Lower lobe of right lung (tissue), 2 donors: ENCODE results near the gene C3orf20. TPM values are rescaled to one million over a fixed set of nuclear protein-coding genes. Genes with fewer than 3 reads are reported as not detected.
"Not testable (repeated sequence)": the region's sequence is repeated elsewhere in the genome, so short reads cannot be mapped to it uniquely, and the experiment has no call there.

ENCODE experiments used
- ATAC-seq, 2 donors: fragments of 200-7000 bp; cut with Tn5 transposase; one replicate each; pipeline ENCODE4 v1.9.1; 2020 to 2022; ENCODE audit warnings: mild to moderate bottlenecking in 2 of 2, moderate library complexity in 2 of 2
- DNase-seq: peaks from one replicate; pipeline ENCODE4 v3.0.0-alpha.2; 2020
- H3K27ac ChIP-seq: fragments of 200-600 bp; one replicate; pipeline ENCODE4 v1.8.0; 2022
- H3K27me3 ChIP-seq: fragments of 200-600 bp; one replicate; pipeline ENCODE4 v1.8.0; 2022; ENCODE audit warnings: low read depth
- H3K36me3 ChIP-seq: fragments of 200-600 bp; one replicate; pipeline ENCODE4 v1.8.0; 2022; ENCODE audit warnings: mild to moderate bottlenecking
- H3K4me1 ChIP-seq: fragments of 200-600 bp; one replicate; pipeline ENCODE4 v1.8.0; 2022
- H3K4me3 ChIP-seq: fragments of 200-600 bp; one replicate; pipeline ENCODE4 v1.8.0; 2022; ENCODE audit warnings: mild to moderate bottlenecking
- H3K9me3 ChIP-seq: fragments of 200-600 bp; one replicate; pipeline ENCODE4 v1.8.0; 2022
- intact Hi-C: fragments of 100-400 bp; cut with DNase I; formaldehyde crosslinking; loops from one replicate; pipeline ENCODE4 v1.11.0; 2022
- total RNA-seq: library from RNA; stranded (reverse); fragmentation: NEBNext Ultra II Directional; extraction: Animal tissue kit (Norgen Biotek cat#: 25700); gene quantifications from one replicate; pipeline ENCODE4 v1.2.1, GENCODE V29; 2021
- TF ChIP-seq, protein P1 (sequence below): fragments of 200-600 bp; IDR thresholded peaks from one replicate; pipeline ENCODE4 v1.8.0; 2022; ENCODE audit warnings: antibody characterized with exemption, mild to moderate bottlenecking
- donor health status: DM: no; HTN: yes; CAD: no; lungs with severe emphysema.

The C3orf20 gene
- total RNA-seq, 1 donor from 2014 or later = not detected

DNA sequence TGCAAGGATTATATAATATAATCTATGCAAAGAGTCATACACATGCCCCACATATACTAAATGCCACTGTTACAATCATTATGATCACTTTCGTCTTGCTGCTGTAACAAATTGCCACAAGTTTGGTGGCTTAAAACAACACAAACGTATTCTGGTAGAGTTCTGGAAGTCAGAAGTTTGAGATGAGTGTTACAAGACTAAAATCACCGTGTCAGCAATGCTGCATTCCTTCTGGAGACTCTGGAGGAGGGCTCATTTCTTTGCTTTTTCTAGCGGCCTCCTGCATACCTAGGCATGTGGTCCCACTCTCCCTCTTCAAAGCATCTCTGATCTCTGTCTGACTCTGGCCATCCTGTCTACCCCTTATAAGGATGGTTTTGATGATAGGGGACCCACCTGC is 24.7 kb upstream of the C3orf20 start:
- intact Hi-C loops = no loop called here
- Histone ChIP-seq H3K4me3 (no peak overlapping the region), H3K36me3 (peaks cover 10% of the 10 kb centered on the region), H3K4me1 (peaks cover 31% of the 10 kb centered on the region), H3K9me3 (no peaks in the 10 kb centered on the region), H3K27me3 (no peaks in the 10 kb centered on the region), H3K27ac (no peak overlapping the region)
- DNase-seq (no peak), ATAC-seq (no peak)
- TF ChIP-seq, protein P1, sequence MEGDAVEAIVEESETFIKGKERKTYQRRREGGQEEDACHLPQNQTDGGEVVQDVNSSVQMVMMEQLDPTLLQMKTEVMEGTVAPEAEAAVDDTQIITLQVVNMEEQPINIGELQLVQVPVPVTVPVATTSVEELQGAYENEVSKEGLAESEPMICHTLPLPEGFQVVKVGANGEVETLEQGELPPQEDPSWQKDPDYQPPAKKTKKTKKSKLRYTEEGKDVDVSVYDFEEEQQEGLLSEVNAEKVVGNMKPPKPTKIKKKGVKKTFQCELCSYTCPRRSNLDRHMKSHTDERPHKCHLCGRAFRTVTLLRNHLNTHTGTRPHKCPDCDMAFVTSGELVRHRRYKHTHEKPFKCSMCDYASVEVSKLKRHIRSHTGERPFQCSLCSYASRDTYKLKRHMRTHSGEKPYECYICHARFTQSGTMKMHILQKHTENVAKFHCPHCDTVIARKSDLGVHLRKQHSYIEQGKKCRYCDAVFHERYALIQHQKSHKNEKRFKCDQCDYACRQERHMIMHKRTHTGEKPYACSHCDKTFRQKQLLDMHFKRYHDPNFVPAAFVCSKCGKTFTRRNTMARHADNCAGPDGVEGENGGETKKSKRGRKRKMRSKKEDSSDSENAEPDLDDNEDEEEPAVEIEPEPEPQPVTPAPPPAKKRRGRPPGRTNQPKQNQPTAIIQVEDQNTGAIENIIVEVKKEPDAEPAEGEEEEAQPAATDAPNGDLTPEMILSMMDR = no peak

DNA sequence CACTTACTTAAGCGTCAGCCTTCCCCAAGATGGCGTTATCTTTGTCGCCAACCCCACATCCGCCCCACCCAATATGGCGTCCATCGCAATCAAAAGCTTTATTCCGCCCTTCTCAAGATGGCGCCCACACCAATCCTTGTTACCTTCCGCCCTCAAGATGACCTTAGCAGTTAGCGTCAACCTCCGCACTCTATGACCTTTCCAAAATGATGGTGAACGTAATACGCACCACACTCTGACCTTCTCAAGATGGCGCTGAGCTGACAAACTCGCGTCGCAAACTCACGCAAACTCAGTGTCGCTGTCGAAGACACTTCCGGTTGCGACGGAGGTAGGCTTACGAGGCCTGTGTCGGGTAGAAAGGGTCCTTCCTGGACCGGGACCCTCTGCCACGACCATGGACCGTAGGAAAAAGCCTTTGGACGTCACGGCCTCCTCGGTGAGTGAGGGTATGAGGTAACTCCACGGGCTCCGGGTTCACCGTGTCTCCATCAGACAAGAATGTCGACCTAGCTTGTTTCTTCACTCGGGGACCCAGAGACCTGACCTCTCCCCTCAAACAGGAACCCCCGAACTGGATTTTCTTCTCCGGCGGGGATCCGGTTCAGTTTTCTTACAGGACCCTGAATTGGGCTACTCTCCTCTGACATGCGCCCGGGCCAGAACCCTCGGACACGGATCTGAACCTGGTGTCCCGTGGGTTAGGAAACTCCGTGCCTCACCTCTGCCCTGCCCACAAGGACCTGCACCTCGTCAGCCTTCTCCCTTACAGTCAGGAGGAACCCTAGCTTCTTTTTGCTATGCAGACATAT is 23.3 kb upstream of the C3orf20 start, which contains the start of gene CCDC174:
Gene CCDC174 (plus strand): TSS at position 323 of the 812 bp plus-strand sequence. CDS start 75 bp downstream, at position 398.
- DNase-seq = peak; percentile 93
- Histone ChIP-seq H3K9me3 (no peaks in the 10 kb centered on the region), H3K36me3 (peaks cover 25% of the 10 kb centered on the region), H3K4me3 (peak within 1 kb of the TSS; percentile 90), H3K4me1 (peaks cover 31% of the 10 kb centered on the region), H3K27ac (peak within 1 kb of the TSS; percentile 95), H3K27me3 (no peaks in the 10 kb centered on the region)
- peak; percentile 99 to 100 for ATAC-seq
- intact Hi-C loops = no loop called here
- TF ChIP-seq, protein P1 = no peak

DNA sequence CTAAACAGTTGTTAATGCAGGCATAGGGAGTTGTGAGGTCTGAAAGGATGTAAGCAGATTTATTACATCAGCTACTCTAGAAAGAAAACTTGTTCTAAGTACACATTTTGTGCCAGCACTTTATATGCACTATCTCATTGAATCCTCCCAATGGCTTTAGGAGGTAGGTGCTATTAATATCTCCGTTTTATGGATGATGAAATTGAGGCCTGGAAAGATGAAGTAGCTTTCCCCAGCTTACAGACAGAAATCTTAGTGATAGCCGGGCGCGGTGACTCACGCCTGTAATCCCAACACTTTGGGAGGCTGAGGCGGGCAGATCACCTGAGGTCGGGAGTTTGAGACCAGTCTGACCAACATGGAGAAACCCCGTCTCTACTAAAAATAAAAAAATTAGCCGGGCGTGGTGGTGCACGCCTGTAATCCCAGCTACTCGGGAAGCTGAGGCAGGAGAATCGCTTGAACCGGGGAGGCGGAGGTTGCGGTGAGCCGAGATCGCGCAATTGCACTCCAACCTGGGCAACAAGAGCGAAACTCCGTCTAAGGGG is 22.5 kb upstream of the C3orf20 start:
- Histone ChIP-seq H3K36me3 (peaks cover 33% of the 10 kb centered on the region), H3K27ac (peak overlapping the region; percentile 95), H3K4me3 (peak overlapping the region; percentile 90), H3K4me1 (peaks cover 31% of the 10 kb centered on the region)
- H3K27me3 ChIP-seq, H3K9me3 ChIP-seq, intact Hi-C loops, ATAC-seq, DNase-seq: not testable (repeated sequence)

DNA sequence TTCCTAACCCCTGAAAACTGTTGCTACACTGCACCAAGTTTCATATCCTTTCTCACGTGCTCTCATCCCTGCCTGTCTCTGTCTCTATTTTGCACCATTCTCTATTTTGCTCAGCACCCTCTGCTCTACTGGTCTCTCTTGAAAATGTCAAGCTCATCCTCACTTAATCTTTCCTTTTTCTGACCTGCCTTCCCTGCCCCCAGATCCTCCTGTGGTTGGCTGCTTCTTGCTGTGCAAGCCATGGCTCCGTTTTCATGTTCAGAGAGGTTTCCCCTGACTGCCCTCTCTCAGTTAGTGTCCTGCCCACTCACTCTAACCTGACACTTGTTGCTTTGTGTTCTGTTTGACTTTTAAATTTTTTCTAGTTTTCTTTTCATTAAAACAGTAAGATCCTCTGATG is 17.4 kb upstream of the C3orf20 start:
- H3K4me3 ChIP-seq = no peak overlapping the region
- ATAC-seq (no peak), DNase-seq (no peak)
- no peaks in the 10 kb centered on the region for H3K9me3 ChIP-seq
- intact Hi-C loops = no loop called here
- H3K36me3 ChIP-seq = peaks cover 84% of the 10 kb centered on the region
- H3K4me1 ChIP-seq = peaks cover 15% of the 10 kb centered on the region
- TF ChIP-seq, protein P1 = no peak
- no peak overlapping the region for H3K27ac ChIP-seq
- H3K27me3 ChIP-seq = no peaks in the 10 kb centered on the region

DNA sequence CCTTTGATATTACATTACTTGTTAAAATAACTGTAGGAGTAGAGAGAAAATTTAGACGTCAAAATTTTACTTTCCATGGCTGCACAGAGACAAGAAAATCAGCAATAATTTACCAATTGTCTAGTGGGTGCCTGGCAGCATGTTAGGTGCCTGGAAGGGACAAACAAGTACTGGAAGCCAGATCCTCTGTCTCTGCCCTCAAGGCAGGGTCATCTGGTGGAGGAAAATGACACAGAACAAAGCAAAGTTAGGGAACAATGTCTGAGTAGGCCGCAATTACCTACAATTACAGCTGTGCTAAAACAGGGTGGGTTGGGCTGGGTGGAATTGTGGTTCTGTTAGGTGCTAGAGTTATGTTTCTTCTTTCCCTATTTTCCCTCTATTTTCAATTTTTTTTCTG is 16.0 kb upstream of the C3orf20 start:
- Histone ChIP-seq H3K4me3 (no peak overlapping the region), H3K27ac (no peak overlapping the region), H3K27me3 (no peaks in the 10 kb centered on the region), H3K4me1 (peaks cover 1% of the 10 kb centered on the region), H3K9me3 (no peaks in the 10 kb centered on the region), H3K36me3 (peaks cover 98% of the 10 kb centered on the region)
- intact Hi-C loops = no loop called here
- no peak for ATAC-seq
- DNase-seq = no peak
- TF ChIP-seq, protein P1 = no peak

DNA sequence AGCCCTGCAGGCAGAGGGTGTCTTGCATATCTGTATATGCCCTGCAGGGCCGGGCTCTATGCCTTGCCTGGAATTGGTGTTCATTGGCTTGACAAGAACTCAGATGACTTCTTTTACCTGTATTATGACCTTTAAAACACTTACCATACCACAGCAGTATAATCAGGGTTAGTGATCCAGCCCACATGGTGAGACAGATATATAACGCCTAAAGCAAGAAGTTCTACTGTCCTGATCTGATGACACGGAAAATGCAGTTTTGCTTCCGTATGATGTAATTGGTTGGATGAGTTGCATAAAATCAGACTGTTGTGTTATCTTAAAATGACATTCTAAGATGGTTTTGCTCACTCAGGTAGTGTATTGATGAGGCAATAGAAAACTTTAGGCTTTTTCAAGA is 14.0 kb upstream of the C3orf20 start:
- no peak for ATAC-seq
- intact Hi-C loops = no loop called here
- no peaks in the 10 kb centered on the region for H3K9me3 ChIP-seq
- no peak overlapping the region for H3K27ac ChIP-seq
- H3K4me3 ChIP-seq = no peak overlapping the region
- TF ChIP-seq, protein P1 = no peak
- H3K4me1 ChIP-seq = no peaks in the 10 kb centered on the region
- H3K27me3 ChIP-seq = no peaks in the 10 kb centered on the region
- peaks cover 100% of the 10 kb centered on the region for H3K36me3 ChIP-seq
- DNase-seq = no peak
